Mucosa of rectum (tissue), 2 donors: ENCODE measurements around the gene ZRANB1.
"Not testable (repeated sequence)": the region's sequence is repeated elsewhere in the genome, so short reads cannot be mapped to it uniquely, and the experiment has no call there.

Experiments
- H3K27ac ChIP-seq, 2 donors: one replicate each; pipeline ENCODE4 v1.7.0; 2013; ENCODE audit warnings: inconsistent platforms in 2 of 2, low read depth in 2 of 2, low read length in 2 of 2
- H3K27me3 ChIP-seq, 2 donors: one replicate each; pipeline ENCODE4 v1.7.0; 2013; ENCODE audit warnings: low read length in 2 of 2; ENCODE audit not compliant: control insufficient read depth in 2 of 2, insufficient read depth in 2 of 2
- H3K36me3 ChIP-seq, 2 donors: one replicate each; pipeline ENCODE4 v1.7.0; 2013; ENCODE audit warnings: low read length in 2 of 2; ENCODE audit not compliant: control insufficient read depth in 2 of 2, insufficient read depth in 2 of 2
- H3K4me1 ChIP-seq, 2 donors: one replicate each; pipeline ENCODE4 v1.7.0; 2013; ENCODE audit warnings: low read length in 2 of 2, mild to moderate bottlenecking in 1 of 2; ENCODE audit not compliant: control insufficient read depth in 2 of 2, insufficient read depth in 2 of 2
- H3K4me3 ChIP-seq, 2 donors: one replicate each; pipeline ENCODE4 v1.7.0; 2013; ENCODE audit warnings: low read length in 2 of 2
- H3K9ac ChIP-seq, 2 donors: one replicate each; pipeline ENCODE4 v1.7.0; 2013; ENCODE audit warnings: low read length in 2 of 2, low read depth in 1 of 2, mild to moderate bottlenecking in 1 of 2
- H3K9me3 ChIP-seq, 2 donors: one replicate each; pipeline ENCODE4 v1.7.0; 2013; ENCODE audit warnings: low read length in 2 of 2; ENCODE audit not compliant: control insufficient read depth in 2 of 2
- donor health status: healthy.
- donor health status: Normal muscosa, but diverticular disease.

ZRANB1 gene

GRCh38 chr10:124977161-124977560 is 35.2 kb downstream of the ZRANB1 start:
- no peaks in the 10 kb centered on the region for H3K27me3 ChIP-seq
- no peak overlapping the region for H3K4me3 ChIP-seq
- H3K36me3 ChIP-seq: peaks cover 18 to 25% of the 10 kb centered on the region in 2 donors
- no peak overlapping the region for H3K27ac ChIP-seq
- H3K9ac ChIP-seq: no peak overlapping the region
- H3K4me1 ChIP-seq: no peaks in the 10 kb centered on the region
- H3K9me3 ChIP-seq: no peaks in the 10 kb centered on the region

- Histone ChIP-seq H3K4me1 (no peaks in the 10 kb centered on the region), H3K4me3 (no peak overlapping the region), H3K36me3 (peaks cover 24 to 29% of the 10 kb centered on the region in 2 donors), H3K27me3 (no peaks in the 10 kb centered on the region), H3K9me3 (no peaks in the 10 kb centered on the region), H3K9ac (no peak overlapping the region), H3K27ac (no peak overlapping the region)
These were observed 35.9 kb downstream of the ZRANB1 start for GRCh38 chr10:124977648-124978375.

- Histone ChIP-seq H3K9me3 (no peaks in the 10 kb centered on the region), H3K36me3 (peaks cover 28 to 33% of the 10 kb centered on the region in 2 donors), H3K4me3 (no peak overlapping the region), H3K27me3 (no peaks in the 10 kb centered on the region), H3K4me1 (no peaks in the 10 kb centered on the region), H3K27ac (no peak overlapping the region), H3K9ac (no peak overlapping the region)
These were observed 36.4 kb downstream of the ZRANB1 start for GRCh38 chr10:124978376-124978725.

- no peaks in the 10 kb centered on the region for H3K9me3 ChIP-seq
- H3K4me3 ChIP-seq: no peak overlapping the region
- no peak overlapping the region for H3K27ac ChIP-seq
- H3K9ac ChIP-seq: no peak overlapping the region
- H3K36me3 ChIP-seq: peaks cover 41 to 42% of the 10 kb centered on the region in 2 donors
- no peaks in the 10 kb centered on the region for H3K27me3 ChIP-seq
- no peaks in the 10 kb centered on the region for H3K4me1 ChIP-seq
These were observed 41.4 kb downstream of the ZRANB1 start for GRCh38 chr10:124983321-124983720.

- Histone ChIP-seq H3K27ac (no peak overlapping the region), H3K36me3 (peaks cover 42 to 43% of the 10 kb centered on the region in 2 donors), H3K4me1 (no peaks in the 10 kb centered on the region)
These were observed 42.5 kb downstream of the ZRANB1 start for GRCh38 chr10:124984376-124984775.

GRCh38 chr10:124985162-124985561 is 43.2 kb downstream of the ZRANB1 start:
- peaks cover 43 to 46% of the 10 kb centered on the region in 2 donors for H3K36me3 ChIP-seq

More at GRCh38 chr10:124984376-124984775, 42.5 kb downstream of the ZRANB1 start:
- Histone ChIP-seq H3K27me3 (no peaks in the 10 kb centered on the region), H3K9me3 (no peaks in the 10 kb centered on the region), H3K9ac (no peak overlapping the region), H3K4me3 (no peak overlapping the region)

GRCh38 chr10:124987788-124988187 is 45.9 kb downstream of the ZRANB1 start:
- no peaks in the 10 kb centered on the region for H3K9me3 ChIP-seq
- no peak overlapping the region for H3K9ac ChIP-seq
- peaks cover 55 to 57% of the 10 kb centered on the region in 2 donors for H3K36me3 ChIP-seq
- no peak overlapping the region for H3K4me3 ChIP-seq
- no peaks in the 10 kb centered on the region for H3K4me1 ChIP-seq
- no peak overlapping the region for H3K27ac ChIP-seq
- no peaks in the 10 kb centered on the region for H3K27me3 ChIP-seq

More at GRCh38 chr10:124985162-124985561, 43.2 kb downstream of the ZRANB1 start:
- H3K4me3 ChIP-seq: no peak overlapping the region
- no peaks in the 10 kb centered on the region for H3K4me1 ChIP-seq
- no peaks in the 10 kb centered on the region for H3K27me3 ChIP-seq
- H3K9ac ChIP-seq: no peak overlapping the region
- no peaks in the 10 kb centered on the region for H3K9me3 ChIP-seq
- H3K27ac ChIP-seq: no peak overlapping the region

GRCh38 chr10:124988753-124989152 is 46.8 kb downstream of the ZRANB1 start:
- not testable (repeated sequence) for H3K27ac ChIP-seq, H3K4me3 ChIP-seq, H3K9me3 ChIP-seq, H3K4me1 ChIP-seq, H3K27me3 ChIP-seq, H3K9ac ChIP-seq
- H3K36me3 ChIP-seq: peaks cover 53 to 58% of the 10 kb centered on the region in 2 donors

GRCh38 chr10:124989526-124989925 is 47.6 kb downstream of the ZRANB1 start:
- peaks cover 56 to 66% of the 10 kb centered on the region in 2 donors for H3K36me3 ChIP-seq
- no peaks in the 10 kb centered on the region for H3K27me3 ChIP-seq
- no peaks in the 10 kb centered on the region for H3K4me1 ChIP-seq
- no peak overlapping the region for H3K27ac ChIP-seq
- no peaks in the 10 kb centered on the region for H3K9me3 ChIP-seq
- H3K9ac ChIP-seq: no peak overlapping the region
- H3K4me3 ChIP-seq: no peak overlapping the region

- Histone ChIP-seq H3K9ac (no peak overlapping the region), H3K4me3 (no peak overlapping the region), H3K9me3 (no peaks in the 10 kb centered on the region), H3K36me3 (peaks cover 54 to 67% of the 10 kb centered on the region in 2 donors), H3K27me3 (no peaks in the 10 kb centered on the region), H3K27ac (no peak overlapping the region), H3K4me1 (no peaks in the 10 kb centered on the region)
These were observed 49.0 kb downstream of the ZRANB1 start for GRCh38 chr10:124990671-124991625.
